GM12878 (cell line): Measurements from ENCODE around the gene FAM222B. TPM values are rescaled to one million over a fixed set of nuclear protein-coding genes. Genes with fewer than 3 reads are reported as not detected.

Source experiments
- ATAC-seq: fragments of 200-7000 bp; cut with Tn5 transposase; 3 replicates; pipeline ENCODE4 v1.9.1; 2020; ENCODE audit warnings: mild to moderate bottlenecking, moderate library complexity
- BruUV-seq: library from RNA; stranded (reverse); fragments of 400-500 nt; replicated peaks from 2 replicates; lab custom pipeline; 2021; lab: Mats Ljungman, UMichigan
- CTCF ChIA-PET: fragments of 300-600 bp; sonication (Branson Sonifier 250); formaldehyde crosslinking; extraction: SDS; loops from one replicate; lab custom pipeline; 2021; ENCODE audit warnings: inconsistent platforms; lab: Yijun Ruan, JAX
- POLR2A ChIA-PET: fragments of 350-600 bp; formaldehyde crosslinking; extraction: SDS; loops from one replicate; lab custom pipeline; 2021; ENCODE audit warnings: inconsistent platforms; lab: Charles Lee
- RAD21 ChIA-PET: fragments of 300-600 bp; sonication (Branson Sonifier 250); formaldehyde crosslinking; loops from one replicate; lab custom pipeline; 2023; ENCODE audit warnings: antibody characterized with exemption; ENCODE audit not compliant: unreplicated experiment; lab: Charles Lee
- SMC1A ChIA-PET: fragments of 300-600 bp; sonication (Branson Sonifier 250); formaldehyde crosslinking; loops from one replicate; lab custom pipeline; 2023; ENCODE audit not compliant: unreplicated experiment, uncharacterized antibody; lab: Charles Lee
- DNase-seq: peaks from one replicate; pipeline ENCODE4 v3.0.0-alpha.2; 2011; ENCODE audit warnings: low read depth, low spot score
- FAIRE-seq: peaks from 3 replicates; lab custom pipeline; 2011; peaks lifted over from hg19 to GRCh38; lab: Jason Lieb, UNC
- H2AFZ ChIP-seq: 2 replicates; pipeline ENCODE4 v1.6.0; 2011; ENCODE audit warnings: low read depth, low read length, control low read depth; ENCODE audit not compliant: control insufficient read depth
- H3K27ac ChIP-seq: 2 replicates; pipeline ENCODE4 v1.5.1; 2011; ENCODE audit warnings: control low read depth; ENCODE audit not compliant: control insufficient read depth, insufficient read depth
- H3K27me3 ChIP-seq, 2 experiments: replicated peaks in 1 of 2; 2 replicates each; pipeline versions ENCODE4 v1.6.0 to v1.6.1; 2011; ENCODE audit warnings: low read length in 1 of 2; ENCODE audit not compliant: control insufficient read depth in 2 of 2, insufficient read depth in 2 of 2
- H3K36me3 ChIP-seq, 2 experiments: 2 replicates each; pipeline ENCODE4 v1.5.1; 2011; ENCODE audit warnings: low read length in 1 of 2; ENCODE audit not compliant: control insufficient read depth in 2 of 2, insufficient read depth in 2 of 2
- H3K4me1 ChIP-seq: 2 replicates; pipeline ENCODE4 v1.6.1; 2011; ENCODE audit warnings: mild to moderate bottlenecking, low read length, moderate library complexity, mixed read lengths; ENCODE audit not compliant: control insufficient read depth, insufficient read depth
- H3K4me2 ChIP-seq: 2 replicates; pipeline ENCODE4 v1.6.0; 2011; ENCODE audit warnings: control low read depth; ENCODE audit not compliant: control insufficient read depth, insufficient read depth
- H3K4me3 ChIP-seq: fragments of 200-600 bp; sonication (generic); 2 replicates; pipeline ENCODE4 v1.5.1; 2016
- H3K79me2 ChIP-seq: 2 replicates; pipeline ENCODE4 v1.6.0; 2011; ENCODE audit warnings: low read length; ENCODE audit not compliant: control insufficient read depth, insufficient read depth
- H3K9ac ChIP-seq: 2 replicates; pipeline ENCODE4 v1.8.0; 2011; ENCODE audit warnings: low read length, control low read depth, mixed read lengths; ENCODE audit not compliant: control insufficient read depth, insufficient read depth
- H3K9me3 ChIP-seq: replicated peaks from 3 replicates; pipeline ENCODE4 v1.5.1; 2011; ENCODE audit warnings: mild to moderate bottlenecking, low read length; ENCODE audit not compliant: control insufficient read depth, insufficient read depth
- H4K20me1 ChIP-seq: 2 replicates; pipeline ENCODE4 v1.6.0; 2011; ENCODE audit not compliant: control insufficient read depth, insufficient read depth
- ASH2L ChIP-seq: fragments of 300-600, 200-600 bp; sonication (generic); IDR thresholded peaks from 2 replicates; pipeline ENCODE4 v1.6.1; 2017; ENCODE audit warnings: low read depth, mild to moderate bottlenecking, borderline replicate concordance
- BACH1 ChIP-seq: fragments of 450-650 bp; IDR thresholded peaks from 2 replicates; pipeline ENCODE4 v1.6.1; 2017; ENCODE audit warnings: mild to moderate bottlenecking, borderline replicate concordance
- CREM ChIP-seq: IDR thresholded peaks from 2 replicates; pipeline ENCODE4 v1.6.1; 2014; ENCODE audit warnings: antibody characterized with exemption, low read depth
- HDAC6 ChIP-seq: fragments of 200-600 bp; sonication (generic); IDR thresholded peaks from one replicate; pipeline ENCODE4 v1.8.0; 2017; ENCODE audit warnings: antibody characterized with exemption; ENCODE audit not compliant: unreplicated experiment
- HDGF ChIP-seq: fragments of 450-650 bp; IDR thresholded peaks from 2 replicates; pipeline ENCODE4 v1.6.1; 2016; ENCODE audit warnings: antibody characterized with exemption
- MXI1 ChIP-seq: fragments of 150-350 bp; IDR thresholded peaks from 2 replicates; pipeline ENCODE4 v1.6.1; 2011; ENCODE audit warnings: low read depth, mild to moderate bottlenecking, inconsistent platforms, low read length, improper control_type of control experiment
- NFXL1 ChIP-seq: fragments of 450-650 bp; IDR thresholded peaks from 2 replicates; pipeline ENCODE4 v1.6.1; 2017; ENCODE audit warnings: antibody characterized with exemption, mild to moderate bottlenecking, borderline replicate concordance
- NR2F1 ChIP-seq: fragments of 450-650 bp; conservative IDR thresholded peaks from 2 replicates; pipeline ENCODE4 v1.6.1; 2017; ENCODE audit warnings: mild to moderate bottlenecking
- RAD21 ChIP-seq: IDR thresholded peaks from 2 replicates; pipeline ENCODE4 v1.6.1; 2011; ENCODE audit warnings: mild to moderate bottlenecking, low read depth, low read length, moderate library complexity; ENCODE audit not compliant: insufficient read depth
- SUPT20H ChIP-seq: IDR thresholded peaks from 2 replicates; pipeline ENCODE4 v1.6.1; 2011; ENCODE audit warnings: low read depth, mild to moderate bottlenecking, low read length, moderate library complexity, borderline replicate concordance; ENCODE audit not compliant: control insufficient read depth
- SUZ12 ChIP-seq: fragments of 200-600 bp; sonication (generic); IDR thresholded peaks from one replicate; pipeline ENCODE4 v1.6.1; 2018; ENCODE audit warnings: antibody characterized with exemption, mild to moderate bottlenecking; ENCODE audit not compliant: unreplicated experiment
- TCF12 ChIP-seq: IDR thresholded peaks from 2 replicates; pipeline ENCODE4 v1.6.1; 2011; ENCODE audit warnings: low read depth, mild to moderate bottlenecking, low read length
- ZSCAN29 ChIP-seq: fragments of 450-650 bp; IDR thresholded peaks from 2 replicates; pipeline ENCODE4 v1.6.1; 2017; ENCODE audit warnings: mild to moderate bottlenecking, moderate library complexity
- WGBS: methylation state at CpG from one replicate; pipeline ENCODE4 v1.1.6; 2016; ENCODE audit warnings: low lambda C conversion rate; ENCODE audit not compliant: insufficient replicate concordance, insufficient coverage; ENCODE audit errors: missing lambda C conversion rate; 5-methylcytosine and 5-hydroxymethylcytosine counted together
- in situ Hi-C: fragments of 300-500 bp; cut with MboI; formaldehyde crosslinking; loops from 9 replicates; pipeline ENCODE4 v1.14.3; 2018; ENCODE audit warnings: mixed read lengths
- intact Hi-C: fragments of 100-400 bp; cut with micrococcal nuclease; formaldehyde crosslinking; loops from one replicate; pipeline ENCODE4 v1.14.2; 2022; ENCODE audit not compliant: unreplicated experiment
- polyA plus RNA-seq, 11 experiments: library from polyadenylated mRNA; depleted of rRNA in 4 of 11; unstranded in 6 of 11; stranded (reverse) in 5 of 11; fragments of >200 nt; fragmentation: Nextera tagmentation in 4 of 11; fragmentation: Illumina TruSeq in 1 of 11; extraction: Ambion mirVana in 4 of 11; extraction: Trizol in 1 of 11; gene quantifications; 1 replicate in 1 of 11; 2 replicates in 10 of 11; pipeline versions ENCODE4 v1.2.1 to v1.2.3, GENCODE V29; 2011 to 2016; ENCODE audit warnings: inconsistent platforms in 2 of 11, missing spikeins in 2 of 11, low read depth in 1 of 11
- total RNA-seq, 4 experiments: library from RNA; depleted of rRNA in 3 of 4; stranded (reverse); fragments of >200 nt in 3 of 4; fragmentation: Illumina TruSeq in 1 of 4; extraction: Trizol in 1 of 4; gene quantifications; 2 replicates each; pipeline versions ENCODE4 v1.2.1 to v1.2.3, GENCODE V29; 2013 to 2021
- TF ChIP-seq, protein P1 (sequence below): IDR thresholded peaks from 2 replicates; pipeline ENCODE4 v1.6.1; 2012; ENCODE audit warnings: low read depth, low read length, improper control_type of control experiment
- TF ChIP-seq, protein P2 (sequence below): IDR thresholded peaks from 2 replicates; pipeline ENCODE4 v1.6.1; 2012; ENCODE audit warnings: low read depth, low read length, improper control_type of control experiment
- TF ChIP-seq, protein P3 (sequence below): IDR thresholded peaks from 2 replicates; pipeline ENCODE4 v1.6.1; 2011; ENCODE audit warnings: borderline replicate concordance, low read depth, mild to moderate bottlenecking, moderate library complexity, mixed read lengths, low read length; ENCODE audit not compliant: insufficient read depth; ENCODE audit errors: extremely low read length
- TF ChIP-seq, protein P4 (sequence below): IDR thresholded peaks from 2 replicates; pipeline ENCODE4 v1.6.1; 2011; ENCODE audit warnings: borderline replicate concordance, low read depth, mild to moderate bottlenecking, moderate library complexity, low read length; ENCODE audit not compliant: insufficient read depth, poor library complexity, severe bottlenecking

Gene FAM222B
- total and polyA plus RNA-seq, 10 of the 15 experiments (the other 5 are each of a cell fraction or from before 2014, with no cell fraction given), result 2.8 to 18.3 (median 6.4) TPM

DNA sequence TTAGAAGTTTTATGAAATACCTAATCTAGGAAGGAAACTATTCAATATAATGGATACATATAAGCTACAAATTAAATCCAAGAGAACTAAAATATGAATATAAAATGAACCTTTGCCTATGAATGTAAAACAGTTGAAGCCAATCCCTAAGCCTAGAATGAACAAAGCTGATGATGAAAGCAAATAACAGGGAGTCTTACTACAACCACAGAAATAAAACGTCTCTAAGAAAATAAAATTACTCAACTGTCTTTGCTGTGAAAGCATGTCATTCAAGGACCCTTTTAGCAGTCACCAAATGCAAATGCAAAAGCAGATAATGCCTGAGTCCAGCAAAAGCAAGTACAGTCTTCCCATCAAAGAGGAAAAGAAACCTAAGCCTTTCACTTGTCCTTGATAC is 23.0 kb downstream of the FAM222B start:
- Histone ChIP-seq H3K4me2 (no peak overlapping the region), H3K9ac (no peak overlapping the region), H3K27me3 (no peaks in the 10 kb centered on the region), H3K9me3 (no peaks in the 10 kb centered on the region), H4K20me1 (no peaks in the 10 kb centered on the region), H3K79me2 (peaks cover 2% of the 10 kb centered on the region), H3K4me3 (no peak overlapping the region)
- ChIA-PET CTCF (interaction anchor here (0.6 to 2.2 kb wide), 6 partner anchors 9 to 56 kb away, joined by 3 to 11 read pairs (median 4); partner anchors contain the start of gene FAM222B), RAD21 (interaction anchor here (1.2 kb wide), 1 partner anchor 56 kb away, joined by 6 read pairs; no protein-coding TSS in a partner anchor), SMC1A (interaction anchor here (1.0 to 2.1 kb wide), 5 partner anchors 8 to 22 kb away, joined by 3 to 7 read pairs (median 4); no protein-coding TSS in a partner anchor)
- 92% methylated on average over 1 of the region's 1 CpG for WGBS
- DNase-seq (no peak), FAIRE-seq (no peak), ATAC-seq (no peak)
- in situ Hi-C loops (no loop called here), intact Hi-C loops (no loop called here)
- no TSS peak for BruUV-seq
- TF ChIP-seq NR2F1 (no peak), BACH1 (no peak), MXI1 (no peak), ASH2L (no peak), ZSCAN29 (no peak), HDGF (no peak), TCF12 (no peak), NFXL1 (no peak), CREM (no peak), SUPT20H (no peak), SUZ12 (no peak), RAD21 (no peak), HDAC6 (no peak)
- TF ChIP-seq, protein P1, sequence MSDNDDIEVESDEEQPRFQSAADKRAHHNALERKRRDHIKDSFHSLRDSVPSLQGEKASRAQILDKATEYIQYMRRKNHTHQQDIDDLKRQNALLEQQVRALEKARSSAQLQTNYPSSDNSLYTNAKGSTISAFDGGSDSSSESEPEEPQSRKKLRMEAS, result no peak
- TF ChIP-seq, protein P2, sequence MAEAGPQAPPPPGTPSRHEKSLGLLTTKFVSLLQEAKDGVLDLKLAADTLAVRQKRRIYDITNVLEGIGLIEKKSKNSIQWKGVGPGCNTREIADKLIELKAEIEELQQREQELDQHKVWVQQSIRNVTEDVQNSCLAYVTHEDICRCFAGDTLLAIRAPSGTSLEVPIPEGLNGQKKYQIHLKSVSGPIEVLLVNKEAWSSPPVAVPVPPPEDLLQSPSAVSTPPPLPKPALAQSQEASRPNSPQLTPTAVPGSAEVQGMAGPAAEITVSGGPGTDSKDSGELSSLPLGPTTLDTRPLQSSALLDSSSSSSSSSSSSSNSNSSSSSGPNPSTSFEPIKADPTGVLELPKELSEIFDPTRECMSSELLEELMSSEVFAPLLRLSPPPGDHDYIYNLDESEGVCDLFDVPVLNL, result no peak
- TF ChIP-seq, protein P3, sequence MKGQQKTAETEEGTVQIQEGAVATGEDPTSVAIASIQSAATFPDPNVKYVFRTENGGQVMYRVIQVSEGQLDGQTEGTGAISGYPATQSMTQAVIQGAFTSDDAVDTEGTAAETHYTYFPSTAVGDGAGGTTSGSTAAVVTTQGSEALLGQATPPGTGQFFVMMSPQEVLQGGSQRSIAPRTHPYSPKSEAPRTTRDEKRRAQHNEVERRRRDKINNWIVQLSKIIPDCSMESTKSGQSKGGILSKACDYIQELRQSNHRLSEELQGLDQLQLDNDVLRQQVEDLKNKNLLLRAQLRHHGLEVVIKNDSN, result no peak
- TF ChIP-seq, protein P4, sequence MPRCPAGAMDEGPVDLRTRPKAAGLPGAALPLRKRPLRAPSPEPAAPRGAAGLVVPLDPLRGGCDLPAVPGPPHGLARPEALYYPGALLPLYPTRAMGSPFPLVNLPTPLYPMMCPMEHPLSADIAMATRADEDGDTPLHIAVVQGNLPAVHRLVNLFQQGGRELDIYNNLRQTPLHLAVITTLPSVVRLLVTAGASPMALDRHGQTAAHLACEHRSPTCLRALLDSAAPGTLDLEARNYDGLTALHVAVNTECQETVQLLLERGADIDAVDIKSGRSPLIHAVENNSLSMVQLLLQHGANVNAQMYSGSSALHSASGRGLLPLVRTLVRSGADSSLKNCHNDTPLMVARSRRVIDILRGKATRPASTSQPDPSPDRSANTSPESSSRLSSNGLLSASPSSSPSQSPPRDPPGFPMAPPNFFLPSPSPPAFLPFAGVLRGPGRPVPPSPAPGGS, result no peak
- TF ChIP-seq, all 136 proteins: peak for 0
- Histone ChIP-seq H3K27ac (no peak overlapping the region), H2AFZ (no peak overlapping the region), H3K4me1 (no peaks in the 10 kb centered on the region), H3K36me3 (no peaks in the 10 kb centered on the region)
- POLR2A ChIA-PET, result no interaction called here
